ENCODE measurements around the gene METTL16. TPM values are rescaled to one million over a fixed set of nuclear protein-coding genes. Genes with fewer than 3 reads are reported as not detected.

The METTL16 gene
- total and polyA plus RNA-seq, 12 donors, result 9.9 to 31.9 (median 26.5) TPM

DNA sequence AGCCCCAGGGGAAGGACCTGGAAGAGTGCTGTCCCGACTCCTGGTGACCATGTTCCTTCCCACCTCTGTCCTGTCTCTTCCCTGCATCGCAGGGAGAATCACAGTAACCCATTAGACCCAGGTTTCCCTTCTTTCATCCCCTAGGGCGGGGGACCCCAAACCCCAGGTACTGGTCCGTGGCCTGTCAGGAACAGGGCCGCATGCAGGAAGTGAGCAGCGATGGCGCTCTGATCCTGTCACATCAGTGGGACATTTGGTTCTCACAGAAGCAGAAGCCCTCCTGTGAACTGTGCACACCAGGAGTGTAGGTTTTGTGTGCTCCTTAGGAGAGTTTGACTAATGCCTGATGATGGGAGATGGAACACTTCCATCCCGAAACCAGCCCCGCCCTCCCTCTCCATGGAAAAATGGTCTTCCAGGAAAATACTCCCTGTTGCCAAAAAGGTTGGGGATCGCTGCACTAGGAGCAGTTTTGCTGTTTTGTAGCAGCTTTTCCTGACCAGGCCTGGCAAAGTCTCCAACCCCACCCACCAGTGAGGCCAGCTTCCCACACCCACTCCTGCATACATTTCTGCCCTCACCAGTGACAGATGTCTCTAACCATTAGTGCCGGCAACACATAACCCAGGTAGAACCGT, 121.4 kb downstream of the METTL16 start:
- ATAC-seq (no peak), DNase-seq (peak in 1 of 2 donors; percentile 60)
- peaks cover 0 to 40% (median 13%) of the 10 kb centered on the region in 9 donors for H3K36me3 ChIP-seq
- intact Hi-C loops (cut with DNase I), result loop anchor here in 2 of 10 donors (10.0 kb wide), 3 partner anchors 216 to 336 kb away; partner anchors contain the start of gene HIC1 (in 1 of the 2)
- no peak overlapping the region for H3K4me3 ChIP-seq
- H3K27me3 ChIP-seq, result no peaks in the 10 kb centered on the region
- 70 to 74% methylated on average over 12 of the region's 12 CpGs for WGBS, 2 donors
- H3K9me3 ChIP-seq, result no peaks in the 10 kb centered on the region
- H3K27ac ChIP-seq, result peak overlapping the region in 8 of 10 donors; percentile 70 to 100 (median 96)
- H3K4me1 ChIP-seq, result peaks cover 33 to 53% (median 43%) of the 10 kb centered on the region in 9 donors
- TF ChIP-seq, protein P1, sequence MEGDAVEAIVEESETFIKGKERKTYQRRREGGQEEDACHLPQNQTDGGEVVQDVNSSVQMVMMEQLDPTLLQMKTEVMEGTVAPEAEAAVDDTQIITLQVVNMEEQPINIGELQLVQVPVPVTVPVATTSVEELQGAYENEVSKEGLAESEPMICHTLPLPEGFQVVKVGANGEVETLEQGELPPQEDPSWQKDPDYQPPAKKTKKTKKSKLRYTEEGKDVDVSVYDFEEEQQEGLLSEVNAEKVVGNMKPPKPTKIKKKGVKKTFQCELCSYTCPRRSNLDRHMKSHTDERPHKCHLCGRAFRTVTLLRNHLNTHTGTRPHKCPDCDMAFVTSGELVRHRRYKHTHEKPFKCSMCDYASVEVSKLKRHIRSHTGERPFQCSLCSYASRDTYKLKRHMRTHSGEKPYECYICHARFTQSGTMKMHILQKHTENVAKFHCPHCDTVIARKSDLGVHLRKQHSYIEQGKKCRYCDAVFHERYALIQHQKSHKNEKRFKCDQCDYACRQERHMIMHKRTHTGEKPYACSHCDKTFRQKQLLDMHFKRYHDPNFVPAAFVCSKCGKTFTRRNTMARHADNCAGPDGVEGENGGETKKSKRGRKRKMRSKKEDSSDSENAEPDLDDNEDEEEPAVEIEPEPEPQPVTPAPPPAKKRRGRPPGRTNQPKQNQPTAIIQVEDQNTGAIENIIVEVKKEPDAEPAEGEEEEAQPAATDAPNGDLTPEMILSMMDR (IDR thresholded peaks at IDR 0.05), result no peak

DNA sequence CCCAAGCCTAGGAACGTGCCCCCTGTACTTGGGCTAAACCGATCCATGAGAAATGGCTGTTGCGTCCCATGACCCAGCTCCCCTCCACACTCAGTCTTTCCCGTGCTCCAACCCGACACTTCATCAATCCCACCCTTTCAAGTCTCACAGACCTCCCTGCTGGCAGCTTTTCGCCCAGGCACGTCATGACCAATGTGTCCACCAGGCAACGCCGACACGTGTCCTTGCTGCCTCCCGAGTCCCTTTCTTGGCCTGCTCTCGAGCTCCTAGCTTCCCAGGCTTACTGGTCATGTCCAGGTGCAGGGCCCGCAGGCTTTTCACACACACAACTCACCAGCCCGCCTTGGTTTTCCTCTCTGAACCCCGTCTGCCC, 123.0 kb downstream of the METTL16 start:
- TF ChIP-seq, protein P1 (IDR thresholded peaks at IDR 0.05), result no peak
- intact Hi-C loops (cut with DNase I), result loop anchor here in 1 of 10 donors (10.0 kb wide), 1 partner anchor 1656 kb away; no protein-coding TSS in a partner anchor
- Histone ChIP-seq H3K4me3 (no peak overlapping the region), H3K27me3 (no peaks in the 10 kb centered on the region), H3K27ac (no peak overlapping the region), H3K36me3 (peaks cover 0 to 44% (median 13%) of the 10 kb centered on the region in 9 donors), H3K9me3 (no peaks in the 10 kb centered on the region), H3K4me1 (peaks cover 22 to 45% (median 29%) of the 10 kb centered on the region in 9 donors)
- ATAC-seq (no peak), DNase-seq (no peak)
- 92 to 93% methylated on average over 15 of the region's 15 CpGs for WGBS, 2 donors

DNA sequence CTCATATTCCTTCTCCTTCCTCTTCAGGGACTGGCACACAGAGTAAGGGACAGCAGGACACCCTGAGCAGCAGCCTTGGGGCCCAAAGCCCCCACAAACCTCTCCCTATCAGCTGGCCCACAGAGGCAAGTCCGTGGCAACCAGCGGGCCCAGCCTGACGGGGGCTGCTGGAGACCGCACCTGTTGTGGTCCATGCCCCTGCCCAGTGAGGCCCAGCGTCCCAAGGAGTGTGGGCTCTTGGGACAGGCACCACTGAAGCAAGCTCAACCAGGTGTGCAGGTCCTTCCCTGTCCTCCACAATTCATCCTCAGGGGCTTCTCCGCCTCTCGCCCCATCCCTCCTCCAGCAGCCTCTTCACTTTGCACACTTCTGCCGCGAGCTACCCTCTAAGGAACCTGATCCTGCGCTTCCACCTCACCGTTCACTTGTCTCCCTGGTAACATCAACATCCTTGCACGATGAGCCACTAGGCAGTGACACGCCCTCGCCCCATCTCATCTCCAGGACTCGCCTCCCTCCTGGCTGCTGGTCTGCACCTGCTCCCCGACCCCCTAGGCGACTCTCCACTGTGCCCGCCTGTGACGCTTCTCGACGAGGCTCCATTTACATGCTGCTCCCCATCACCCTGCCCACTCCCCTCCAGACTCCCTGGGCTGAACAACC, 123.5 kb downstream of the METTL16 start:
- H3K27me3 ChIP-seq, result no peaks in the 10 kb centered on the region
- WGBS, 2 donors, result 91 to 92% methylated on average over 21 of the region's 21 CpGs
- H3K9me3 ChIP-seq, result no peaks in the 10 kb centered on the region
- ATAC-seq, result no peak
- no peak overlapping the region for H3K27ac ChIP-seq
- TF ChIP-seq, protein P1 (IDR thresholded peaks at IDR 0.05), result no peak
- peaks cover 22 to 47% (median 34%) of the 10 kb centered on the region in 9 donors for H3K4me1 ChIP-seq
- peaks cover 0 to 44% (median 13%) of the 10 kb centered on the region in 9 donors for H3K36me3 ChIP-seq
- no peak for DNase-seq
- H3K4me3 ChIP-seq, result no peak overlapping the region
- intact Hi-C loops (cut with DNase I), result loop anchor here in 1 of 10 donors (10.0 kb wide), 1 partner anchor 1657 kb away; no protein-coding TSS in a partner anchor

DNA sequence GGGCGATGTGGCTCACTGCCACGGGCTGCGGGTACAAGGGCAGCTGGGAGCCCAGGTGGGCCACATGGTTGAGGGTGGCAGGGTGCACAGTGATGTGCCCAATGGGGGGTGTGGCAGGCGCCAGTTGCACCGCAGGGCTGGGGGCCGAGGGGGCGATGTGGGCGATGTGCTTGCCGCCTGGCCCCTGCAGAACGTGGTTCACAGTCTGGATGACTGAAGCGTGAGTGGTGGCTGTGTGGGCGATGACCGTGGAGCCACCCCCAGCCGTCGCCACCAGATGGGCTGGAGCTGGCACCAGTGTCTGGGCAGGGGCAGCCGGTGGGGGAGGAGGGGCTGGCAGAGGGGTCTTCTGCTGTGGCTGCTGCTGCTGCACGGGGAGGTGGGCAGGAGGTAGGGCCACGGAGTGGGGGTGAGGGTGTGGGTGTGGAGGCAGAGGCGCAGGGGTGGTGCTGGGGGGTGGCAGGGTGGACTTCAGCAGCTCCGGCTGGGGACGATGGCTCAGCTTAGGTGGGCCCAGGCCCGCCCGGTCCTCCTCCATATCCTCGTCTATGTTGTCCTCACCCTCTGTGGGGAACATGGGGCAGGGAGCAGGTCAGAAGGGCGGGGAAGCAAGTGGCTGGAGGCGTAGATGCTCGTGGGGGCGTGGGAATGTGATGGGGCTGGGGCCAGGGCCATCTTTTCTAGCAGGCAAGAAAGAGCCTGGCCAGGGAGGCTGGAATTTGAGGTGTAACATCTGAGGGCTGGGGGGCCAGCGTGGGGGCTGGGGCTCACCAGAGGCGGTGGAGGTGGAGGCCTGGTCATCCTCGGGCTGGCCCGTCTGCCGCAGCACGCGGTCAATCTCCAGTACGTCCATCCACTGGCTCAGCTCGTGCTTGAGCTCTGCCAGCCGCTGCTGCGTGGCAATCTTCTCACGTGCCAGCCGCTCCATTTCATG, 124.3 kb downstream of the METTL16 start:
- DNase-seq (no peak), ATAC-seq (no peak)
- WGBS, 2 donors, result 92 to 94% methylated on average over 39 to 41 of the region's 41 CpGs

More for the DNA sequence above, 124.3 kb downstream of the METTL16 start:
- Histone ChIP-seq H3K9me3 (no peaks in the 10 kb centered on the region), H3K27me3 (no peaks in the 10 kb centered on the region), H3K27ac (no peak overlapping the region), H3K36me3 (peaks cover 0 to 44% (median 13%) of the 10 kb centered on the region in 9 donors), H3K4me3 (no peak overlapping the region), H3K4me1 (peaks cover 24 to 55% (median 40%) of the 10 kb centered on the region in 9 donors)
- intact Hi-C loops (cut with DNase I), result loop anchor here in 1 of 10 donors (10.0 kb wide), 1 partner anchor 1657 kb away; no protein-coding TSS in a partner anchor
- TF ChIP-seq, protein P1 (IDR thresholded peaks at IDR 0.05), result no peak

All from heart right ventricle (tissue), 16 donors.